Left cardiac atrium (tissue), 4 donors: ENCODE results near the gene GPR89A. TPM values are rescaled to one million over a fixed set of nuclear protein-coding genes. Genes with fewer than 3 reads are reported as not detected.
"Not testable (repeated sequence)": the region's sequence is repeated elsewhere in the genome, so short reads cannot be mapped to it uniquely, and the experiment has no call there.

Experiments
- ATAC-seq, 2 donors: fragments of 200-7000 bp; cut with Tn5 transposase; one replicate each; pipeline ENCODE4 v1.9.1; 2020; ENCODE audit warnings: mild to moderate bottlenecking in 2 of 2, moderate library complexity in 2 of 2
- DNase-seq: peaks from one replicate; pipeline ENCODE4 v3.0.0-alpha.2; 2020
- intact Hi-C, 2 donors: fragments of 100-400 bp; cut with DNase I; formaldehyde crosslinking; loops; one replicate each; pipeline versions ENCODE4 v1.14.1 to v1.15.1; 2022 to 2023
- total RNA-seq, 2 donors: library from RNA; stranded (reverse); fragmentation: NEBNext Ultra II Directional; extraction: Animal tissue kit (Norgen Biotek cat#: 25700); gene quantifications; one replicate each; pipeline ENCODE4 v1.2.1, GENCODE V29; 2021
- donor health status: DM: no; HTN: yes; CAD: no.
- donor health status: DM: no; HTN: yes; CAD: no; lungs with severe emphysema.
- donor health status: DM: yes; HTN: yes; CAD: no.
- donor health status: Dilated cardiomyopathy.

Gene GPR89A
- total RNA-seq, 2 donors from 2014 or later: 9.3 to 12.1 TPM

GRCh38 chr1:145670995-145671745 lies 63.4 kb downstream of the GPR89A start:
- DNase-seq, ATAC-seq, intact Hi-C loops: not testable (repeated sequence)

- intact Hi-C loops, ATAC-seq, DNase-seq: not testable (repeated sequence)
Measured at GRCh38 chr1:145673217-145673616, 65.4 kb downstream of the GPR89A start.

- DNase-seq, ATAC-seq, intact Hi-C loops: not testable (repeated sequence)
Measured at GRCh38 chr1:145684858-145685257, 77.1 kb downstream of the GPR89A start.

- ATAC-seq, intact Hi-C loops, DNase-seq: not testable (repeated sequence)
Measured at GRCh38 chr1:145686078-145686477, 78.3 kb downstream of the GPR89A start.

GRCh38 chr1:145688328-145688727 lies 80.5 kb downstream of the GPR89A start:
- intact Hi-C loops: no loop called here
- ATAC-seq: no peak

GRCh38 chr1:145688924-145689323 lies 81.1 kb downstream of the GPR89A start:
- no peak for ATAC-seq
- intact Hi-C loops: no loop called here
- no peak for DNase-seq

More at GRCh38 chr1:145688328-145688727, 80.5 kb downstream of the GPR89A start:
- no peak for DNase-seq

GRCh38 chr1:145689922-145690321 lies 82.1 kb downstream of the GPR89A start:
- no peak for DNase-seq
- ATAC-seq: no peak
- intact Hi-C loops: no loop called here

- ATAC-seq (peak in 1 of 2 donors; percentile 31), DNase-seq (no peak)
- intact Hi-C loops: no loop called here
Measured at GRCh38 chr1:145690587-145691558, 83.1 kb downstream of the GPR89A start.

GRCh38 chr1:145692785-145693443 lies 85.1 kb downstream of the GPR89A start:
- no peak for ATAC-seq

GRCh38 chr1:145695821-145696629 lies 88.2 kb downstream of the GPR89A start:
- DNase-seq (no peak), ATAC-seq (no peak)
- intact Hi-C loops: no loop called here

More at GRCh38 chr1:145692785-145693443, 85.1 kb downstream of the GPR89A start:
- intact Hi-C loops: no loop called here
- DNase-seq: no peak

GRCh38 chr1:145696630-145696960 lies 88.8 kb downstream of the GPR89A start:
- intact Hi-C loops: no loop called here
- DNase-seq (no peak), ATAC-seq (no peak)

GRCh38 chr1:145701306-145701862 lies 93.6 kb downstream of the GPR89A start:
- ATAC-seq: no peak
- DNase-seq: no peak
- intact Hi-C loops: no loop called here

GRCh38 chr1:145702052-145702451 lies 94.3 kb downstream of the GPR89A start:
- ATAC-seq (no peak), DNase-seq (no peak)
- intact Hi-C loops: no loop called here

- no peak for ATAC-seq
- DNase-seq: no peak
- intact Hi-C loops: no loop called here
Measured at GRCh38 chr1:145702826-145703225, 95.0 kb downstream of the GPR89A start.

GRCh38 chr1:145705622-145706021 lies 97.8 kb downstream of the GPR89A start:
- intact Hi-C loops: no loop called here
- no peak for ATAC-seq
- DNase-seq: no peak

- ATAC-seq: no peak
- intact Hi-C loops: no loop called here
- no peak for DNase-seq
Measured at GRCh38 chr1:145706086-145706664, 98.4 kb downstream of the GPR89A start.

GRCh38 chr1:145707183-145707867 lies 99.5 kb downstream of the GPR89A start, which contains the start of gene PDZK1:
PDZK1 (minus strand) TSS chr1:145707368; CDS start chr1:145688021, 19,347 bp downstream.
- DNase-seq: no peak
- intact Hi-C loops: no loop called here
- ATAC-seq: no peak
